HepG2 (cell line): ENCODE measurements around the gene CHAF1B. TPM values are rescaled to one million over a fixed set of nuclear protein-coding genes. Genes with fewer than 3 reads are reported as not detected.

Source experiments
- ATAC-seq: fragments of 200-7000 bp; cut with Tn5 transposase; 3 replicates; pipeline ENCODE4 v1.9.1; 2020; ENCODE audit warnings: mild to moderate bottlenecking, moderate library complexity
- BruUV-seq: library from RNA; stranded (reverse); fragments of 400-500 nt; replicated peaks from 2 replicates; lab custom pipeline; 2021; lab: Mats Ljungman, UMichigan
- CTCF ChIA-PET: fragments of 300-600 bp; formaldehyde crosslinking; extraction: SDS; loops from one replicate; lab custom pipeline; 2021; ENCODE audit warnings: low total read pairs, inconsistent platforms, low intra/inter-chr PET ratio; lab: Yijun Ruan, JAX
- POLR2A ChIA-PET: fragments of 350-600 bp; sonication (Branson Sonifier 250); formaldehyde crosslinking; loops from one replicate; lab custom pipeline; 2020; ENCODE audit warnings: antibody characterized with exemption, inconsistent platforms; lab: Yijun Ruan, JAX
- DNase-seq: peaks from one replicate; pipeline ENCODE4 v3.0.0-alpha.2; 2015; ENCODE audit warnings: low spot score
- FAIRE-seq: peaks from 3 replicates; lab custom pipeline; 2011; peaks lifted over from hg19 to GRCh38; lab: Jason Lieb, UNC
- H2AFZ ChIP-seq: one replicate; pipeline ENCODE4 v1.6.1; 2011; ENCODE audit warnings: low read length, inconsistent platforms
- H3K27ac ChIP-seq: fragments of 300-600 bp; 3 replicates; pipeline ENCODE4 v1.8.0; 2011; ENCODE audit warnings: mixed run types, mild to moderate bottlenecking, mixed read lengths, low read length, inconsistent platforms; ENCODE audit not compliant: insufficient read depth; ENCODE audit errors: extremely low read length
- H3K27me3 ChIP-seq, 2 experiments: fragments of 200-600 bp in 1 of 2; 2 replicates in 1 of 2; 3 replicates in 1 of 2; pipeline versions ENCODE4 v1.6.0 to v1.8.0; 2011; ENCODE audit warnings: low read length in 2 of 2, mild to moderate bottlenecking in 2 of 2, moderate library complexity in 2 of 2, inconsistent platforms in 1 of 2; ENCODE audit not compliant: insufficient read depth in 2 of 2, control insufficient read depth in 1 of 2
- H3K36me3 ChIP-seq, 2 experiments: fragments of 200-600 bp in 1 of 2; replicated peaks in 1 of 2; 2 replicates in 1 of 2; 3 replicates in 1 of 2; pipeline versions ENCODE4 v1.5.1 to v1.8.0; 2011; ENCODE audit warnings: low read length in 2 of 2, inconsistent platforms in 1 of 2; ENCODE audit not compliant: insufficient read depth in 2 of 2, control insufficient read depth in 1 of 2
- H3K4me1 ChIP-seq: 2 replicates; pipeline ENCODE4 v1.5.1; 2012; ENCODE audit warnings: low read length, inconsistent platforms; ENCODE audit not compliant: insufficient read depth
- H3K4me2 ChIP-seq: 2 replicates; pipeline ENCODE4 v1.6.0; 2011; ENCODE audit warnings: low read depth, low read length, inconsistent platforms
- H3K4me3 ChIP-seq, 3 experiments: fragments of 200-600 bp in 1 of 3; sonication (generic), shearing (Covaris generic) in 1 of 3; replicated peaks in 1 of 3; 2 replicates each; pipeline ENCODE4 v1.5.1; 2011 to 2016; ENCODE audit warnings: low read length in 3 of 3, inconsistent platforms in 2 of 3, low read depth in 2 of 3, mild to moderate bottlenecking in 2 of 3, control low read depth in 1 of 3, mixed read lengths in 1 of 3; ENCODE audit not compliant: insufficient read depth in 1 of 3
- H3K79me2 ChIP-seq: one replicate; pipeline ENCODE4 v1.6.1; 2011; ENCODE audit warnings: low read length, inconsistent platforms; ENCODE audit not compliant: insufficient read depth
- H3K9ac ChIP-seq: 2 replicates; pipeline ENCODE4 v1.6.0; 2011; ENCODE audit warnings: mild to moderate bottlenecking, low read depth, low read length, inconsistent platforms; ENCODE audit not compliant: insufficient read depth
- H3K9me3 ChIP-seq: 2 replicates; pipeline ENCODE4 v1.5.1; 2012; ENCODE audit warnings: mild to moderate bottlenecking, low read length
- H4K20me1 ChIP-seq: 2 replicates; pipeline ENCODE4 v1.6.0; 2011; ENCODE audit warnings: inconsistent platforms, mild to moderate bottlenecking, low read length, moderate library complexity; ENCODE audit not compliant: insufficient read depth
- CEBPG ChIP-seq: IDR thresholded peaks from 2 replicates; pipeline ENCODE4 v1.6.1; 2016
- GATA4 ChIP-seq: sonication (generic); IDR thresholded peaks from 2 replicates; pipeline ENCODE4 v1.6.1; 2016; ENCODE audit warnings: antibody characterized with exemption, low read depth, borderline replicate concordance
- KDM6A ChIP-seq: IDR thresholded peaks from 2 replicates; pipeline ENCODE4 v1.6.1; 2016; ENCODE audit warnings: low read depth
- MXI1 ChIP-seq: IDR thresholded peaks from 3 replicates; pipeline ENCODE4 v1.6.1; 2012; ENCODE audit warnings: low read depth, low read length, inconsistent platforms, borderline replicate concordance
- PRPF4 ChIP-seq: fragments of 200-400 bp; formaldehyde crosslinking; IDR thresholded peaks from 2 replicates; pipeline ENCODE4 v1.6.1; 2016; ENCODE audit warnings: low read length, low read depth; ENCODE audit not compliant: poor library complexity, severe bottlenecking
- SUZ12 ChIP-seq: fragments of 150-350 bp; IDR thresholded peaks from 2 replicates; pipeline ENCODE4 v1.6.1; 2014; ENCODE audit warnings: low read depth, low read length
- TGIF2 ChIP-seq: IDR thresholded peaks from 2 replicates; pipeline ENCODE4 v1.6.1; 2016; ENCODE audit warnings: control low read depth, missing compliant biosample characterization
- ZBTB39 ChIP-seq: sonication (generic); formaldehyde crosslinking; IDR thresholded peaks from 2 replicates; pipeline ENCODE4 v1.5.0; 2020; ENCODE audit warnings: missing genetic modification reagents
- ZBTB40 ChIP-seq, 2 experiments: fragments of 450-650 bp in 1 of 2; sonication (generic) in 1 of 2; formaldehyde crosslinking in 1 of 2; IDR thresholded peaks; 2 replicates each; pipeline versions ENCODE4 v1.6.1 to v1.8.0; 2016 to 2022; ENCODE audit warnings: antibody characterized with exemption in 1 of 2, mild to moderate bottlenecking in 1 of 2, missing genetic modification reagents in 1 of 2
- ZFYVE20 ChIP-seq: sonication (generic); formaldehyde crosslinking; IDR thresholded peaks from 2 replicates; pipeline ENCODE4 v1.8.0; 2023; ENCODE audit warnings: low read depth, mild to moderate bottlenecking, moderate library complexity, missing genetic modification reagents, borderline replicate concordance
- ZNF335 ChIP-seq: sonication (generic); formaldehyde crosslinking; IDR thresholded peaks from 2 replicates; pipeline ENCODE4 v1.4.0; 2020; ENCODE audit warnings: missing genetic modification reagents
- ZNF598 ChIP-seq: sonication (generic); formaldehyde crosslinking; IDR thresholded peaks from 2 replicates; pipeline ENCODE4 v1.5.1; 2020; ENCODE audit warnings: mild to moderate bottlenecking, missing genetic modification reagents, borderline replicate concordance
- ZNF768 ChIP-seq: sonication (generic); formaldehyde crosslinking; IDR thresholded peaks from 2 replicates; pipeline ENCODE4 v1.4.0; 2020; ENCODE audit warnings: missing genetic modification reagents
- WGBS: methylation state at CpG from one replicate; pipeline ENCODE4 v1.1.6; 2017; ENCODE audit warnings: low lambda C conversion rate; 5-methylcytosine and 5-hydroxymethylcytosine counted together
- in situ Hi-C: cut with HindIII; loops from 2 replicates; pipeline ENCODE4 v1.10.0; 2017; ENCODE audit warnings: low pct_unique_long_range_greater_than_20kb; ENCODE audit not compliant: extremely low pct_ligation_motif_present
- intact Hi-C: fragments of 100-400 bp; cut with micrococcal nuclease; formaldehyde crosslinking; loops from one replicate; pipeline ENCODE4 v1.10.0; 2022; ENCODE audit not compliant: unreplicated experiment
- polyA plus RNA-seq, 8 experiments: library from polyadenylated mRNA; depleted of rRNA in 3 of 8; stranded (reverse) in 7 of 8; unstranded in 1 of 8; fragments of >200 nt; fragmentation: Illumina TruSeq in 4 of 8; extraction: Trizol in 4 of 8; gene quantifications; 2 replicates each; pipeline versions ENCODE4 v1.2.1 to v1.2.3, GENCODE V29; 2011 to 2016; ENCODE audit warnings: low read depth in 4 of 8, missing spikeins in 1 of 8, mixed read lengths in 1 of 8; ENCODE audit not compliant: insufficient read depth in 1 of 8
- total RNA-seq, 5 experiments: library from RNA; depleted of rRNA; stranded (reverse); fragments of >200 nt; fragmentation: Illumina TruSeq; extraction: Trizol; gene quantifications; 2 replicates each; pipeline ENCODE4 v1.2.3, GENCODE V29; 2016; ENCODE audit warnings: low read depth in 1 of 5

The CHAF1B gene
- total and polyA plus RNA-seq, 2 of the 13 experiments (the other 11 are each of a cell fraction or from before 2014, with no cell fraction given) = 5.1 to 14.1 TPM

- Histone ChIP-seq H3K9me3 (no peaks in the 10 kb centered on the region), H3K4me1 (no peaks in the 10 kb centered on the region), H3K4me2 (no peak overlapping the region), H4K20me1 (no peaks in the 10 kb centered on the region), H2AFZ (no peak overlapping the region), H3K36me3 (peaks cover 3 to 25% of the 10 kb centered on the region in 2 experiments; a peak in 4 of 5 replicates), H3K4me3 (no peak overlapping the region), H3K9ac (no peak overlapping the region), H3K79me2 (no peaks in the 10 kb centered on the region), H3K27ac (no peak overlapping the region), H3K27me3 (no peaks in the 10 kb centered on the region)
- 100% methylated on average over 4 of the region's 5 CpGs for WGBS
- ATAC-seq = no peak
- BruUV-seq = no TSS peak
- intact Hi-C loops (no loop called here), in situ Hi-C loops (no loop called here)
- CTCF ChIA-PET = no interaction called here
- no peak for FAIRE-seq
- DNase-seq = no peak
- POLR2A ChIA-PET = no interaction called here
- TF ChIP-seq KDM6A (CRISPR knock-in tag) = no peak
- no peak for TF ChIP-seq TGIF2 (CRISPR knock-in tag)
- no peak for TF ChIP-seq ZBTB39 (CRISPR knock-in tag)
- no peak for TF ChIP-seq ZNF598 (CRISPR knock-in tag)
- TF ChIP-seq ZNF335 (CRISPR knock-in tag) = no peak
- no peak for TF ChIP-seq CEBPG (CRISPR knock-in tag)
- no peak for TF ChIP-seq ZBTB40 (IDR thresholded peaks at IDR 0.05)
- TF ChIP-seq ZBTB40 (CRISPR knock-in tag; IDR thresholded peaks at IDR 0.05) = no peak
- no peak for TF ChIP-seq SUZ12
- TF ChIP-seq GATA4 = no peak
- TF ChIP-seq ZNF768 (CRISPR knock-in tag) = no peak
- no peak for TF ChIP-seq ZFYVE20
- TF ChIP-seq MXI1 = no peak
- TF ChIP-seq PRPF4 = no peak
Measured at GRCh38 chr21:36403713-36404112, 18.5 kb downstream of the CHAF1B start.
